ENCODE data around the gene ADPGK. TPM values are rescaled to one million over a fixed set of nuclear protein-coding genes. Genes with fewer than 3 reads are reported as not detected.

The ADPGK gene
- total RNA-seq, 8 experiments from 2014 or later = 17.5 to 78.3 (median 28.7) TPM

DNA sequence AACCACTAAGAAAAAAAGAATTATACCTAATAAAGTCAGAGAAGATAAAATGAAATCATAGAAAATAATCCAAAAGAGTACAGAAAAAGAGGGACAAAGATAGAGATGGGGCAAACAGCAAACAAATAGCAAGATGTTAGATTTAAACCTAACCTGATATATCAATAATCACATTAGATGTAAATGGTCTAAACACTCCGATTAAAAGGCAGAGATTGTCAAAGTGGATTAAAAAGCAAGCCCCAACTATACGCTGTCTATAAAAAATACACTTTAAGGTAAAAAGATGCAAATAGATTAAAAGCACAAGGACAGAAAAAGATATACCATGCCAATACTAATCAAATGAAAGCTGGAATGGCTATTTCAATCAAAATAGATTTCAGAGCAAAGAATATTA is 16.8 kb downstream of the ADPGK start:
- Histone ChIP-seq H3K4me3 (no peak overlapping the region), H3K27ac (no peak overlapping the region), H3K4me1 (replicated peaks in 1 of 2) (no peaks in the 10 kb centered on the region)
- 85 to 100% (median 100%) methylated on average over 2 of the region's 2 CpGs for WGBS, 10 experiments
- no peak for ATAC-seq (replicated peaks in 6 of 8)
- in situ Hi-C loops (cut with MboI; ENCODE audit: low pct_unique_long_range_greater_than_20kb in 2 of 9, low sequenced_read_pairs in 9 of 9, unreplicated experiment in 9 of 9) = no loop called here

DNA sequence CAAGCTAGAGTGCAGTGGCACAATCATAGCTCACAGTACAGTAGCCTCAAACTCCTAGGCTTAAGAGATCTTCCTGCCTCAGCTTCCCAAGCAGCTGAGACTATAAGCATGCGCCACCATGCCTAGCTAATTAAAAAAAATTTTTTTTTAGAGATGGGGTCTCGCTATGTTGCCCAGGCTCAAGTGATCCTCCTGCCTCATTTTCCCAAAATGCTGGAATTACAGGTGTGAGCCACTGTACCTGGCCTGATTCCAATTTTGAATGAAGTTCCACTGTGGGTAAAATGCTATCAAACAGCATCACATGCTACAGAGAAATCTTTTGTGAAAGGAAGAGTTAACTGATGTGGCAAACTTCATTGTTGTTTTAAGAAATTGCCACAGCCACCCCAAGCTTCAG is 17.5 kb downstream of the ADPGK start:
- H3K27ac ChIP-seq = no peak overlapping the region
- in situ Hi-C loops (cut with MboI; ENCODE audit: low pct_unique_long_range_greater_than_20kb in 2 of 9, low sequenced_read_pairs in 9 of 9, unreplicated experiment in 9 of 9) = no loop called here
- 97 to 100% (median 100%) methylated on average over 1 to 2 of the region's 2 CpGs; no CpG with 5 or more reads in 5 of the 10 experiments for WGBS, 10 experiments
- no peak overlapping the region for H3K4me3 ChIP-seq
- no peaks in the 10 kb centered on the region for H3K4me1 ChIP-seq (replicated peaks in 1 of 2)
- ATAC-seq (replicated peaks in 6 of 8) = no peak

DNA sequence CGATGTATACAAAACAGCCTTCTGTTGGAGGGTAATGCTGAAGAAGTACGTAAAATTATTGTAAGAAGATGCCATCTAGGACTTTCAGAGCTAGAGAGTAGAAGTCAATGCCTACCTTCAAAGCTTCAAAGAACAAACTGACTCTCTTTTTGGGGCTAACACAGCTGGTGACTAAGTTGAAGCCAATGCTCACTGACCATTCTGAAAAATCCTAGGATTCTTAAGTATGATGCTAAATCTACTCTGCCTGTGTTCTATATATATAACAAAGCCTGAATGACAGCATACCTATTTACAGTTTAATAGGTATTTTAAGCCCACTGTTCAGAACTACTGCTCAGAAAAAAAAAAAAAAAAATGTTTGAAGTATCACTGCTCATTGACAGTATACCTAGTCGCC is 18.9 kb downstream of the ADPGK start:
- no peak overlapping the region for H3K27ac ChIP-seq
- no peak for ATAC-seq (replicated peaks in 6 of 8)
- no peak overlapping the region for H3K4me3 ChIP-seq
- 90 to 100% (median 100%) methylated on average over 1 to 3 of the region's 3 CpGs; no CpG with 5 or more reads in 1 of the 10 experiments for WGBS, 10 experiments
- in situ Hi-C loops (cut with MboI; ENCODE audit: low pct_unique_long_range_greater_than_20kb in 2 of 9, low sequenced_read_pairs in 9 of 9, unreplicated experiment in 9 of 9) = no loop called here
- no peaks in the 10 kb centered on the region for H3K4me1 ChIP-seq (replicated peaks in 1 of 2)

DNA sequence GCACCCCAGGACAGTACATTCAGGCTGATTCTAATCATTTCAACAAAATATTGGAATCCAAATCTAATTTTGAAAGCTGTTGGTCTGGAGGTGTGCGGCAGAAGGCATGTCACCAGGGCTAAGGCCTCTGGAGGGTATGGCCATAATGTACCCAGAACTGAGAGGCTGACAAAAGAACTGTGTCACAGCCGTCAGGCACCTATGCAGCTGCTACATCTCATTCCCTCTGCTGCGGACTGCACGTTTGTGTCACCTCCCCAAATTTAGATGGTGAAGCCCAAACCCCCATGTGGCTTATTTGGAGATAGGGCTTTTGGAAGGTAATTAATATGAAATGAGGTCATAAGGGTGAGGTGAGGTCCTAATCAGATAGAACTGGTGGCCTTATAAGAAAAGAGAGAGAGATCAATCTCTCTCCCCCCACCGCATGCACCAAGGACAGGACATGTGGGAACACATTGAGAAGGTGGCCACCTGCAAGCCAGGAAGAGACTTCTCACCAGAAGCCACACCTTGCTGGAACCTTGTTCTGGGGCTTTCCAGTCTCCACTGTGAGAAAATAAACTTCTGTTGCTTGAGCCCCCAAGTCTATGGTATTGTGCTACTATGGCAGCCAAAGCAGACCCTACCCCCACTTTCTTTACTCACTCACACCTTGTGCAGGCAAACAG is 22.8 kb downstream of the ADPGK start:
- Histone ChIP-seq H3K4me3 (no peak overlapping the region), H3K27ac (no peak overlapping the region), H3K4me1 (replicated peaks in 1 of 2) (peaks cover 0 to 3% of the 10 kb centered on the region in 2 donors)
- ATAC-seq (replicated peaks in 6 of 8) = no peak
- 67 to 100% (median 100%) methylated on average over 1 to 4 of the region's 5 CpGs; no CpG with 5 or more reads in 3 of the 10 experiments for WGBS, 10 experiments
- in situ Hi-C loops (cut with MboI; ENCODE audit: low pct_unique_long_range_greater_than_20kb in 2 of 9, low sequenced_read_pairs in 9 of 9, unreplicated experiment in 9 of 9) = no loop called here

DNA sequence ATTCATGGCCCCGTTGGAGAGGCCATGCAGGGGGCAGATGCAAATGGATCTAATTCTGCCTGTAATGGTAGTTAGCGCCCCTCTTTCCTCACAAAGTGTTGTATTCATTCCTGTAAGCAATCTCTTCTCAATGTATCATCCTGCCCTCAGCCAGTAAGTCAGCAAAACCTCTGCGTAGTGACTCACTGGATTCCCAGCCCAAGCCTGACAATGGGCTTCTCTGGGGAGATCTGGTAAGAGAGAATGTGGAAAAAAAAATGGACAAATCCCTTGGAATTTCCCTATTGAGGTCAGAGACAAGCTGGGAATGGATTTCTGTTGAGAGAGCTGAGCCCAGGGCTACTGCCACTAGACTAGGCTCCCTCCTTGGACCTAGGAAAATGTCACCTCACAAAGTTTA is 25.4 kb downstream of the ADPGK start:
- Histone ChIP-seq H3K27ac (no peak overlapping the region), H3K4me1 (replicated peaks in 1 of 2) (peaks cover 0 to 3% of the 10 kb centered on the region in 2 donors), H3K4me3 (no peak overlapping the region)
- peak; percentile 69 to 94 (median 92) for ATAC-seq (replicated peaks in 6 of 8)
- 29 to 94% (median 43%) methylated on average over 1 to 3 of the region's 3 CpGs; no CpG with 5 or more reads in 4 of the 10 experiments for WGBS, 10 experiments
- in situ Hi-C loops (cut with MboI; ENCODE audit: low pct_unique_long_range_greater_than_20kb in 2 of 9, low sequenced_read_pairs in 9 of 9, unreplicated experiment in 9 of 9) = no loop called here

DNA sequence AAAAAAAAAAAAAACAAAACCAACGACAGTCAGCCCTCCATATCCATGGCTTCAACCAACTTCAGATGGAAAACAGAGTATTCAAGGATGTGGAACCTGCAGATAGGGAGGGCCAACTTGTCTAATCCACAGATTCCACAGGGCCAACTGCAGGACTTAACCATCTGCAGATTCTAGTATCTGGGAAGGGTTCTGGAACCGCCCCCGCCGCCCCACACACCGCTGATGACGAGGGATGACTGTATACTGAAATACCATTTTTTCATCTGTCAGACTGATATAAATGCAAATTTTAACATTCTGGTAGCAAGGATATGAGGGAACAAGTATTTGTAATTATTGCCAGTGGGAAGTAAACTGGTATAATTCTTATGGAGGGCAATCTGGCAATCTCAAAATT is 29.5 kb downstream of the ADPGK start:
- no peak overlapping the region for H3K27ac ChIP-seq

DNA sequence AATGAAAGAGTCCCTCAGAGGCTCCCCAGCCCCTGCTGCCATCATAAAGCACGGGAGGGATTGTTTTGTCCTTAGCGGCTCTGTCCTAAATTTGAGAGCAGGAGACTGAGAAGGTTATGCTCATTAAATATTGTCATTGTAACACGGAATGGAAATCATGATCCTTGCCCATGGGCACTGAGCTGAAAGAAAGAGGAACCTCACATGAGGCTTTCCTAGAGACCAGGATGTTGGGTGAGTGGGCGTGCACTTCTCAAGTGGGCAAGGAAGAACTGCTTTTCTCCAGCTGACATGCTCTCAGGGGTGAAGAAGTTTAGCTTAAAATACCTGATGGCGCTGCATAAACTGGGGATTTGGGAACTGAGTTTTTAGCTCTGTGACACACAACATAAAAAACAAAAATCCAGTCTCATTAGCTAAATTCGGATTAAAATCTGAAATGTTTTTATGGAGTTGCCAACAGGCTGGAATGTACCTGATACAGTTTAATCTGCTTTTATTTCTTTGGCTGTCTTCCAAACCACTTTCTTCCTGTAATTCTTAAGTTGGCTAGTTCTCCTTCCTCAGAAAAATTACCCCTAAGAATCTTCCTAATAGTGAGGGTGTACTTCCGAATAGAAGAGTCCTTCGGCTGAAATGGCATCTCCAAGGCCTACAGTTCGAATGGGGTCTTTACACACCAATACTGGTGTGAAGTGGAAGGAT is 31.7 kb downstream of the ADPGK start:
- H3K27ac ChIP-seq = no peak overlapping the region
- 75 to 100% (median 90%) methylated on average over 1 to 6 of the region's 9 CpGs; no CpG with 5 or more reads in 1 of the 10 experiments for WGBS, 10 experiments
- no peak for ATAC-seq (replicated peaks in 6 of 8)
- in situ Hi-C loops (cut with MboI; ENCODE audit: low pct_unique_long_range_greater_than_20kb in 2 of 9, low sequenced_read_pairs in 9 of 9, unreplicated experiment in 9 of 9) = no loop called here
- no peaks in the 10 kb centered on the region for H3K4me1 ChIP-seq (replicated peaks in 1 of 2)
- no peak overlapping the region for H3K4me3 ChIP-seq

More for the DNA sequence above, 29.5 kb downstream of the ADPGK start:
- Histone ChIP-seq H3K4me3 (no peak overlapping the region), H3K4me1 (replicated peaks in 1 of 2) (peaks cover 0 to 3% of the 10 kb centered on the region in 2 donors)
- in situ Hi-C loops (cut with MboI; ENCODE audit: low pct_unique_long_range_greater_than_20kb in 2 of 9, low sequenced_read_pairs in 9 of 9, unreplicated experiment in 9 of 9) = no loop called here
- 83 to 100% (median 97%) methylated on average over 1 to 6 of the region's 6 CpGs; no CpG with 5 or more reads in 2 of the 10 experiments for WGBS, 10 experiments
- no peak for ATAC-seq (replicated peaks in 6 of 8)

DNA sequence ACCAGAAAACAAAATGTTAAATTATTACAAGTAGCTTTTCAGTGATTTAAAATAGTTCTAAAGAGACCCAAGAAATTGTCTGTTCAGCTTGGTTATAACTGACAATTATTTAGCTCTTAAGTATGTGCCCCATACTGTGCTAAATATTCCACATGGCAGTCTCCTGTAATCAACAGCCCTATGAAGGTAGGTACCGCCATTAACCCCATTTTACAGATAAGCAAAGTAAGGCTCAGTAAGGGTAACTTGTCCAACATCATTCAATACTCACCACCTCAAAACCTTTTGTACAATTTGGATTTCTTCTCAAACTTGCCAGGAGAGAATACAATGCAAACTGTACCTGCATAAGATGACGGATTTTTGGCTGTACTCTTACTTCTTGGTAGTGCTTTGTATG is 33.9 kb downstream of the ADPGK start:
- no peak overlapping the region for H3K4me3 ChIP-seq
- no peaks in the 10 kb centered on the region for H3K4me1 ChIP-seq (replicated peaks in 1 of 2)
- in situ Hi-C loops (cut with MboI; ENCODE audit: low pct_unique_long_range_greater_than_20kb in 2 of 9, low sequenced_read_pairs in 9 of 9, unreplicated experiment in 9 of 9) = no loop called here
- H3K27ac ChIP-seq = no peak overlapping the region
- 75 to 100% (median 100%) methylated on average over 1 to 2 of the region's 2 CpGs; no CpG with 5 or more reads in 3 of the 10 experiments for WGBS, 10 experiments
- ATAC-seq (replicated peaks in 6 of 8) = no peak

DNA sequence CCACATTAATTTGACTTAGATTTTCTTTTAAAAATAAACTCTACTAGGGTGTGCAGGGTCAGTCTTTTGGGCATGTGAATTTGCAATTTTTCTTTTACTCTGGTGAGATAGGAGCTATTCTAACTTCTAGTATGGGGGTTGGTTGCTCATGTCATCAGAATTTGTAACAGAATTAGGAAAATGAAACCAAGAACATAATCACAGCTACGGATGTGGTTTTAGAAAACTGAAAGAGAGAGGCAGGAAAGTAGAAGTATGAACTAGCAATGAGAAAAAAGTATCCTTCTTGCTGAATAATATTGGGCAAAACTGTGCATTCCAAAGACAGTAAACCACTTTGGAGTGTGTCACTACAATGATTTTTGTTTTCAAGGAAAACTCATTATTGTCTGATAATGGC is 43.3 kb downstream of the ADPGK start:
- ATAC-seq (replicated peaks in 6 of 8) = no peak
- H3K4me1 ChIP-seq (replicated peaks in 1 of 2) = no peaks in the 10 kb centered on the region
- WGBS, 10 experiments = 17 to 100% (median 85%) methylated on average over 1 of the region's 1 CpG

DNA sequence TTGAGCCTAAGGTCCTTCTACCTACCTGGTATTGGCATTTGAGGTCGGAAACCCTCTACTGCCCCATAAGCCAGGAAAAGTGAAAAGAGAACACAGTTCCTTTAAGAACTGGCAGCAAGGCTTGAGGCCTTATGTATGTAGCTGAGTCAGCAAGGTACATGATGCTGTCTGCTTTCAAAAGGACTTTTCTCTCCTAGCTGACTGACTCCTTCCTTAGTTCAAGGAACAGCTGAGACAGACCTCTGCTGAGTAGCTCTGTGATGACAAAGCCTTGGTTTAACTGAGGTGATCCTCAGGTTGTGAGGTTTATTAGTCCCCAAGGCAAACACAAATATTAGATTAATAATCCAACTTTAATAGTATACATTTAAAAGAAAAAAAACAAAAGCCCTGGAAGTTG is 45.8 kb downstream of the ADPGK start:
- in situ Hi-C loops (cut with MboI; ENCODE audit: low pct_unique_long_range_greater_than_20kb in 2 of 9, low sequenced_read_pairs in 9 of 9, unreplicated experiment in 9 of 9) = no loop called here
- Histone ChIP-seq H3K4me3 (no peak overlapping the region), H3K27ac (no peak overlapping the region), H3K4me1 (replicated peaks in 1 of 2) (no peaks in the 10 kb centered on the region)
- 71 to 100% (median 100%) methylated on average over 1 of the region's 1 CpG; no CpG with 5 or more reads in 7 of the 10 experiments for WGBS, 10 experiments
- no peak for ATAC-seq (replicated peaks in 6 of 8)

More for the DNA sequence above, 43.3 kb downstream of the ADPGK start:
- H3K27ac ChIP-seq = no peak overlapping the region
- in situ Hi-C loops (cut with MboI; ENCODE audit: low pct_unique_long_range_greater_than_20kb in 2 of 9, low sequenced_read_pairs in 9 of 9, unreplicated experiment in 9 of 9) = no loop called here
- no peak overlapping the region for H3K4me3 ChIP-seq

DNA sequence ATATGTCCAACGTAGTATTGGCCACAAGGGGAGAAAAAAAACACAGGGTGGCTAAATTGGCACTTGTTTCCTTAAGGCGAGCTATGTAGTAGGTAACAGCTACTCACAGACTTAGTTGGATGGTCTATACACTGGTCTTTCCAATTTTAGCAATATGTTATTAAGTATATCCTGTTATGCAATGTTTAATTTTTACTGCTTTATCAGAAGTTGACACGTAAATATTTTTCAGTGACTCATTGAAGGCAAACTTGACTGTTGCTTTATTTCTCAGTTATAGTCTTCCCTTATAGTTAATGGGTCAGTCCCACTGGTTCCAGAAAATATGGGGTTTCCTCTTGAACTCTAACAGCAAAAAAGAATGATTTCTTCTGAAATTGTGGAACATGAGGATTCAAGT is 46.5 kb downstream of the ADPGK start:
- Histone ChIP-seq H3K4me1 (replicated peaks in 1 of 2) (no peaks in the 10 kb centered on the region), H3K4me3 (no peak overlapping the region), H3K27ac (no peak overlapping the region)
- 36 to 100% (median 89%) methylated on average over 1 to 3 of the region's 3 CpGs for WGBS, 10 experiments
- no peak for ATAC-seq (replicated peaks in 6 of 8)
- in situ Hi-C loops (cut with MboI; ENCODE audit: low pct_unique_long_range_greater_than_20kb in 2 of 9, low sequenced_read_pairs in 9 of 9, unreplicated experiment in 9 of 9) = no loop called here

DNA sequence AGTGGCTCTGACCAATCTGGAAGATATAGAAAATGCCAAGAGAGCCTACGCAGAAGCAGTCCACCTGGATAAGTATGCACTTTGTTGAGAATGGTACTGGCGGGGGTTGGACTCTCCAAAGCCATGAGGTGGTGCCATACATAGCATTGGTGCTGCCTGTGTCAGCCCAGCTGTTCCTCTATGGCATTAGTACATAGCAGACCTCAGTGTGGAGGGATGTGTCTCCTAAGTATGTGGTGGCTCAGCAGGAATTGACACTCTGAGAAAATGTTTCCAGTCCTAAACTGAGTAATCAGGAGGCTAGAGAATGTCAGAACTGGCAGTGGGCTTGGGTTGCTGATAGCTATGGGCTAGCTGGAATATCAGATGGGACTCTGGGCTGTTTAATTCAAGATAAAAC is 48.4 kb downstream of the ADPGK start:
- Histone ChIP-seq H3K4me3 (no peak overlapping the region), H3K4me1 (replicated peaks in 1 of 2) (no peaks in the 10 kb centered on the region), H3K27ac (no peak overlapping the region)
- in situ Hi-C loops (cut with MboI; ENCODE audit: low pct_unique_long_range_greater_than_20kb in 2 of 9, low sequenced_read_pairs in 9 of 9, unreplicated experiment in 9 of 9) = no loop called here
- no peak for ATAC-seq (replicated peaks in 6 of 8)
- WGBS, 10 experiments = 90 to 100% (median 97%) methylated on average over 1 to 2 of the region's 2 CpGs; no CpG with 5 or more reads in 6 of the 10 experiments

DNA sequence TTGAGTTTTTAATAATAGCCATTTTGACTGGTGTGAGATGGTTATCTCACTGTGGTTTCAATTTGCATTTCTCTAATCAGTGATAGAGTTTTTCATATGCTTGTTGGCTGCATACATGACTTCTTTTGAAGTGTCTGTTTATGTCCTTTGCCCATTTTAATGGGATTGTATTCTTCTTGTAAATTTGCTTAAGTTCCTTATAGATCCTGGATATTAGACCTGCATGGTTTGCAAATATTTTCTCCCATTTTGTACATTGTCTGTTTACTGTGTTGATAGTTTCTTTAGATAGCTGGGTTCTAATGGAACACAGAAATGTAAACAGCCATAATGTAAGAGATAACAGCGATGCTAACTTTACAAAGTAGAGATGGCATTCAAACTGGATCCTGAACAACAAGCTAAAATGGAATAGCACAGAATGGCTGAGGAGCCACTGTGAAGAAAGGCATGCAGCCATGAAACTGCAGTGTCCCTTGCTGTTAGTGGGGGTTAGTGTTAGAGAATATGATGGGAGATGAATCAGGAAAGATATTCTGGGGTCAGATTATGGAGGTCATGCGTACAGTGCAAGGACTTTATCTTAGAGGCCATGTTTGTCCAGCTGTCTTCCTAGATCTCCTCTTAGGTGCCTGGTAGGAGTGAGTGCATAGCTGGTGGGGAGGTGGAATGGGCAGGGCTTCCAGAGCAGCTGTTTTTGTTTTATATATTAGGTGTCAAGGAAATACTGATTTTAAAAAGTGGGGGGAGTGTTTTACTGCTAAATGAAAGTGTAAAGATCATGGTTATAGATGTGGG is 49.4 kb downstream of the ADPGK start:
- WGBS, 10 experiments = 80 to 100% (median 100%) methylated on average over 1 to 2 of the region's 2 CpGs
- H3K4me1 ChIP-seq (replicated peaks in 1 of 2) = no peaks in the 10 kb centered on the region
- H3K27ac ChIP-seq = no peak overlapping the region
- no peak overlapping the region for H3K4me3 ChIP-seq
- ATAC-seq (replicated peaks in 6 of 8) = no peak
- in situ Hi-C loops (cut with MboI; ENCODE audit: low pct_unique_long_range_greater_than_20kb in 2 of 9, low sequenced_read_pairs in 9 of 9, unreplicated experiment in 9 of 9) = no loop called here
